HepG2 (cell line): ENCODE measurements around the gene SMURF2. TPM values are rescaled to one million over a fixed set of nuclear protein-coding genes. Genes with fewer than 3 reads are reported as not detected.

Experiments used
- ATAC-seq: fragments of 200-7000 bp; cut with Tn5 transposase; 3 replicates; pipeline ENCODE4 v1.9.1; 2020; ENCODE audit warnings: mild to moderate bottlenecking, moderate library complexity
- BruUV-seq: library from RNA; stranded (reverse); fragments of 400-500 nt; replicated peaks from 2 replicates; lab custom pipeline; 2021; lab: Mats Ljungman, UMichigan
- CTCF ChIA-PET: fragments of 300-600 bp; formaldehyde crosslinking; extraction: SDS; loops from one replicate; lab custom pipeline; 2021; ENCODE audit warnings: low total read pairs, inconsistent platforms, low intra/inter-chr PET ratio; lab: Yijun Ruan, JAX
- POLR2A ChIA-PET: fragments of 350-600 bp; sonication (Branson Sonifier 250); formaldehyde crosslinking; loops from one replicate; lab custom pipeline; 2020; ENCODE audit warnings: antibody characterized with exemption, inconsistent platforms; lab: Yijun Ruan, JAX
- DNase-seq: peaks from one replicate; pipeline ENCODE4 v3.0.0-alpha.2; 2015; ENCODE audit warnings: low spot score
- FAIRE-seq: peaks from 3 replicates; lab custom pipeline; 2011; peaks lifted over from hg19 to GRCh38; lab: Jason Lieb, UNC
- H2AFZ ChIP-seq: one replicate; pipeline ENCODE4 v1.6.1; 2011; ENCODE audit warnings: low read length, inconsistent platforms
- H3K27ac ChIP-seq: fragments of 300-600 bp; 3 replicates; pipeline ENCODE4 v1.8.0; 2011; ENCODE audit warnings: mixed run types, mild to moderate bottlenecking, mixed read lengths, low read length, inconsistent platforms; ENCODE audit not compliant: insufficient read depth; ENCODE audit errors: extremely low read length
- H3K27me3 ChIP-seq, 2 experiments: fragments of 200-600 bp in 1 of 2; 2 replicates in 1 of 2; 3 replicates in 1 of 2; pipeline versions ENCODE4 v1.6.0 to v1.8.0; 2011; ENCODE audit warnings: low read length in 2 of 2, mild to moderate bottlenecking in 2 of 2, moderate library complexity in 2 of 2, inconsistent platforms in 1 of 2; ENCODE audit not compliant: insufficient read depth in 2 of 2, control insufficient read depth in 1 of 2
- H3K36me3 ChIP-seq, 2 experiments: fragments of 200-600 bp in 1 of 2; replicated peaks in 1 of 2; 2 replicates in 1 of 2; 3 replicates in 1 of 2; pipeline versions ENCODE4 v1.5.1 to v1.8.0; 2011; ENCODE audit warnings: low read length in 2 of 2, inconsistent platforms in 1 of 2; ENCODE audit not compliant: insufficient read depth in 2 of 2, control insufficient read depth in 1 of 2
- H3K4me1 ChIP-seq: 2 replicates; pipeline ENCODE4 v1.5.1; 2012; ENCODE audit warnings: low read length, inconsistent platforms; ENCODE audit not compliant: insufficient read depth
- H3K4me2 ChIP-seq: 2 replicates; pipeline ENCODE4 v1.6.0; 2011; ENCODE audit warnings: low read depth, low read length, inconsistent platforms
- H3K4me3 ChIP-seq, 3 experiments: fragments of 200-600 bp in 1 of 3; sonication (generic), shearing (Covaris generic) in 1 of 3; replicated peaks in 1 of 3; 2 replicates each; pipeline ENCODE4 v1.5.1; 2011 to 2016; ENCODE audit warnings: low read length in 3 of 3, inconsistent platforms in 2 of 3, low read depth in 2 of 3, mild to moderate bottlenecking in 2 of 3, control low read depth in 1 of 3, mixed read lengths in 1 of 3; ENCODE audit not compliant: insufficient read depth in 1 of 3
- H3K79me2 ChIP-seq: one replicate; pipeline ENCODE4 v1.6.1; 2011; ENCODE audit warnings: low read length, inconsistent platforms; ENCODE audit not compliant: insufficient read depth
- H3K9ac ChIP-seq: 2 replicates; pipeline ENCODE4 v1.6.0; 2011; ENCODE audit warnings: mild to moderate bottlenecking, low read depth, low read length, inconsistent platforms; ENCODE audit not compliant: insufficient read depth
- H3K9me3 ChIP-seq: 2 replicates; pipeline ENCODE4 v1.5.1; 2012; ENCODE audit warnings: mild to moderate bottlenecking, low read length
- H4K20me1 ChIP-seq: 2 replicates; pipeline ENCODE4 v1.6.0; 2011; ENCODE audit warnings: inconsistent platforms, mild to moderate bottlenecking, low read length, moderate library complexity; ENCODE audit not compliant: insufficient read depth
- AGO2 ChIP-seq: fragments of 200-400 bp; formaldehyde crosslinking; optimal IDR thresholded peaks from 2 replicates; pipeline ENCODE3; 2017; ENCODE audit warnings: mild to moderate bottlenecking, low read depth, low read length, moderate library complexity
- ARID3A ChIP-seq: IDR thresholded peaks from 2 replicates; pipeline ENCODE4 v1.6.1; 2012; ENCODE audit warnings: low read depth, low read length, improper control_type of control experiment
- ATF4 ChIP-seq, 2 experiments: fragments of 450-650 bp in 1 of 2; sonication (generic) in 1 of 2; formaldehyde crosslinking; IDR thresholded peaks; 2 replicates each; pipeline versions ENCODE4 v1.5.0 to v1.8.0; 2020 to 2022; ENCODE audit warnings: mild to moderate bottlenecking in 1 of 2, missing genetic modification reagents in 1 of 2
- POLR2A ChIP-seq, 2 experiments: IDR thresholded peaks; 2 replicates each; pipeline ENCODE4 v1.6.1; 2011; ENCODE audit warnings: low read depth in 2 of 2, low read length in 2 of 2, mild to moderate bottlenecking in 1 of 2, moderate library complexity in 1 of 2; ENCODE audit not compliant: insufficient read depth in 1 of 2
- POLR2AphosphoS2 ChIP-seq: IDR thresholded peaks from 2 replicates; pipeline ENCODE4 v1.6.1; 2011; ENCODE audit warnings: low read depth, low read length, improper control_type of control experiment
- POLR2AphosphoS5 ChIP-seq: IDR thresholded peaks from 2 replicates; pipeline ENCODE4 v1.6.1; 2012; ENCODE audit warnings: low read depth, low read length
- POLR2G ChIP-seq: fragments of 200-400 bp; formaldehyde crosslinking; IDR thresholded peaks from 2 replicates; pipeline ENCODE4 v1.6.1; 2018; ENCODE audit warnings: mild to moderate bottlenecking, low read depth, low read length, moderate library complexity
- RARG ChIP-seq: sonication (generic); formaldehyde crosslinking; IDR thresholded peaks from 2 replicates; pipeline ENCODE4 v1.4.0; 2020; ENCODE audit warnings: low read depth, mild to moderate bottlenecking, missing genetic modification reagents
- RBFOX2 ChIP-seq: fragments of 200-400 bp; formaldehyde crosslinking; IDR thresholded peaks from 2 replicates; pipeline ENCODE4 v1.6.1; 2017; ENCODE audit warnings: low read depth, mild to moderate bottlenecking, low read length
- RBM22 ChIP-seq: fragments of 200-400 bp; formaldehyde crosslinking; optimal IDR thresholded peaks from 2 replicates; pipeline ENCODE3; 2017; ENCODE audit warnings: mild to moderate bottlenecking, low read length, moderate library complexity
- RFX1 ChIP-seq: fragments of 450-650 bp; IDR thresholded peaks from 2 replicates; pipeline ENCODE4 v1.6.1; 2017
- SIN3B ChIP-seq: fragments of 150-350 bp; IDR thresholded peaks from 2 replicates; pipeline ENCODE4 v1.6.1; 2014; ENCODE audit warnings: low read length
- TGIF2 ChIP-seq: IDR thresholded peaks from 2 replicates; pipeline ENCODE4 v1.6.1; 2016; ENCODE audit warnings: control low read depth, missing compliant biosample characterization
- ZNF549 ChIP-seq: sonication (generic); formaldehyde crosslinking; IDR thresholded peaks from 2 replicates; pipeline ENCODE4 v1.5.0; 2020; ENCODE audit warnings: missing genetic modification reagents
- ZNF792 ChIP-seq: IDR thresholded peaks from 2 replicates; pipeline ENCODE4 v1.6.1; 2016
- WGBS: methylation state at CpG from one replicate; pipeline ENCODE4 v1.1.6; 2017; ENCODE audit warnings: low lambda C conversion rate; 5-methylcytosine and 5-hydroxymethylcytosine counted together
- in situ Hi-C: cut with HindIII; loops from 2 replicates; pipeline ENCODE4 v1.10.0; 2017; ENCODE audit warnings: low pct_unique_long_range_greater_than_20kb; ENCODE audit not compliant: extremely low pct_ligation_motif_present
- intact Hi-C: fragments of 100-400 bp; cut with micrococcal nuclease; formaldehyde crosslinking; loops from one replicate; pipeline ENCODE4 v1.10.0; 2022; ENCODE audit not compliant: unreplicated experiment
- polyA plus RNA-seq, 8 experiments: library from polyadenylated mRNA; depleted of rRNA in 3 of 8; stranded (reverse) in 7 of 8; unstranded in 1 of 8; fragments of >200 nt; fragmentation: Illumina TruSeq in 4 of 8; extraction: Trizol in 4 of 8; gene quantifications; 2 replicates each; pipeline versions ENCODE4 v1.2.1 to v1.2.3, GENCODE V29; 2011 to 2016; ENCODE audit warnings: low read depth in 4 of 8, missing spikeins in 1 of 8, mixed read lengths in 1 of 8; ENCODE audit not compliant: insufficient read depth in 1 of 8
- total RNA-seq, 5 experiments: library from RNA; depleted of rRNA; stranded (reverse); fragments of >200 nt; fragmentation: Illumina TruSeq; extraction: Trizol; gene quantifications; 2 replicates each; pipeline ENCODE4 v1.2.3, GENCODE V29; 2016; ENCODE audit warnings: low read depth in 1 of 5

Gene SMURF2
- total and polyA plus RNA-seq, 2 of the 13 experiments (the other 11 are each of a cell fraction or from before 2014, with no cell fraction given), result 14.9 to 24.3 TPM

GRCh38 chr17:64498308-64499203 is 163.6 kb downstream of the SMURF2 start:
- TF ChIP-seq POLR2AphosphoS5 (peak; percentile 27), RBFOX2 (peak; percentile 78), SIN3B (peak; percentile 17; the same call in 1 of the 2 replicates), ZNF549 (no peak), ZNF792 (no peak), RARG (CRISPR knock-in tag) (no peak), POLR2A (IDR thresholded peaks at IDR 0.05; ENCODE audit: insufficient read depth in 1 of 2, low read depth in 2 of 2, low read length in 2 of 2) (peak in 1 of 2 experiments; percentile 81; a peak in 2 of 4 replicates), ARID3A (peak; percentile 62; the same call in 1 of the 2 replicates), TGIF2 (CRISPR knock-in tag) (no peak), AGO2 (peak; percentile 56), POLR2G (peak; percentile 57), RBM22 (peak; percentile 98), RFX1 (no peak), ATF4 (CRISPR knock-in tag; IDR thresholded peaks at IDR 0.05) (0 out of 4 replicates have a peak, but pooled peaks of 1 of the 2 experiments have one; percentile 25), POLR2AphosphoS2 (peak; percentile 94; the same call in 1 of the 2 replicates)
- TF ChIP-seq, all 625 proteins: peak for 10
- no peaks in the 10 kb centered on the region for H3K9me3 ChIP-seq
- peaks cover 36% of the 10 kb centered on the region for H3K79me2 ChIP-seq
- in situ Hi-C loops, result loop anchor here (10.0 kb wide), 1 partner anchor 194 kb away; no protein-coding TSS in a partner anchor
- peak overlapping the region; percentile 74 for H3K27ac ChIP-seq
- WGBS, result 91% methylated on average over 7 of the region's 7 CpGs
- no peak for FAIRE-seq
- no peak for ATAC-seq
- H3K4me2 ChIP-seq, result peak overlapping the region; percentile 88
- ChIA-PET CTCF (no interaction called here), POLR2A (interaction anchor here (1.0 to 7.3 kb wide), 6 partner anchors 8 to 195 kb away, joined by 3 to 202 read pairs (median 4); partner anchors contain the start of genes CEP95 and DDX5)
- peaks cover 22 to 42% of the 10 kb centered on the region in 2 experiments for H3K36me3 ChIP-seq
- H3K4me1 ChIP-seq, result peaks cover 84% of the 10 kb centered on the region
- H4K20me1 ChIP-seq, result peaks cover 36% of the 10 kb centered on the region
- no peak for DNase-seq
- H2AFZ ChIP-seq, result no peak overlapping the region
- intact Hi-C loops, result loop anchor here (10.0 kb wide), 2 partner anchors 174 to 344 kb away; no protein-coding TSS in a partner anchor
- no peaks in the 10 kb centered on the region; a peak in 1 of 5 replicates for H3K27me3 ChIP-seq
- no TSS peak for BruUV-seq
- no peak overlapping the region for H3K9ac ChIP-seq
- no peak overlapping the region for H3K4me3 ChIP-seq
